HG02884 (cell line): ENCODE results near the gene CCDC144A.
"Not testable (repeated sequence)": the region's sequence is repeated elsewhere in the genome, so short reads cannot be mapped to it uniquely, and the experiment has no call there.

Source experiments
- ATAC-seq: cut with Tn5 transposase; IDR thresholded peaks from one replicate; pipeline ENCODE4 v1.9.1; 2021; ENCODE audit warnings: mild to moderate bottlenecking, moderate library complexity; ENCODE audit not compliant: unreplicated experiment

The CCDC144A gene

GRCh38 chr17:16689731-16690281 lies at the start of gene CCDC144A:
Gene CCDC144A (plus strand): TSS chr17:16690241. CDS start chr17:16690401, 160 bp downstream.
- not testable (repeated sequence) for ATAC-seq

- ATAC-seq, result no peak
Measured at GRCh38 chr17:16649585-16649984, 40.5 kb upstream of the CCDC144A start.

- ATAC-seq, result no peak
Measured at GRCh38 chr17:16652252-16652651, 37.8 kb upstream of the CCDC144A start.

- ATAC-seq, result no peak
Measured at GRCh38 chr17:16652847-16653366, 37.1 kb upstream of the CCDC144A start.

GRCh38 chr17:16653367-16654041 lies 36.5 kb upstream of the CCDC144A start, which contains the start of gene ZNF624:
Gene ZNF624 (minus strand): TSS chr17:16653850.
- ATAC-seq, result peak; percentile 84

- no peak for ATAC-seq
Measured at GRCh38 chr17:16661217-16661616, 28.8 kb upstream of the CCDC144A start.

GRCh38 chr17:16662936-16663335 lies 27.1 kb upstream of the CCDC144A start:
- ATAC-seq, result no peak

GRCh38 chr17:16666553-16666906 lies 23.5 kb upstream of the CCDC144A start:
- not testable (repeated sequence) for ATAC-seq

GRCh38 chr17:16666907-16667636 lies 23.0 kb upstream of the CCDC144A start:
- ATAC-seq, result not testable (repeated sequence)

- ATAC-seq, result no peak
Measured at GRCh38 chr17:16676676-16677268, 13.3 kb upstream of the CCDC144A start.

- ATAC-seq, result not testable (repeated sequence)
Measured at GRCh38 chr17:16683290-16684138, 6.5 kb upstream of the CCDC144A start.

- not testable (repeated sequence) for ATAC-seq
Measured at GRCh38 chr17:16686019-16686418, 4.0 kb upstream of the CCDC144A start.

GRCh38 chr17:16687151-16687550 lies 2.9 kb upstream of the CCDC144A start:
- ATAC-seq, result not testable (repeated sequence)

- ATAC-seq, result not testable (repeated sequence)
Measured at GRCh38 chr17:16690447-16690846, 406 bp downstream of the CCDC144A start.

GRCh38 chr17:16697603-16698002 lies 7.6 kb downstream of the CCDC144A start:
- not testable (repeated sequence) for ATAC-seq

GRCh38 chr17:16745492-16746203 lies 55.6 kb downstream of the CCDC144A start:
- ATAC-seq, result not testable (repeated sequence)

- not testable (repeated sequence) for ATAC-seq
Measured at GRCh38 chr17:16746571-16746970, 56.5 kb downstream of the CCDC144A start.

GRCh38 chr17:16750515-16750914 lies 60.5 kb downstream of the CCDC144A start:
- ATAC-seq, result not testable (repeated sequence)

- not testable (repeated sequence) for ATAC-seq
Measured at GRCh38 chr17:16751224-16751923, 61.3 kb downstream of the CCDC144A start.
